GM19099 (cell line): Measurements from ENCODE around the gene PPP1R3D.

Experiments used
- POLR2A ChIP-seq: IDR thresholded peaks from 3 replicates; pipeline ENCODE4 v1.6.1; 2011; ENCODE audit warnings: low read depth; ENCODE audit not compliant: insufficient read length; ENCODE audit errors: extremely low read depth

PPP1R3D gene

GRCh38 chr20:59891581-59891980, 48.5 kb downstream of the PPP1R3D start:
- no peak for TF ChIP-seq POLR2A

- no peak for TF ChIP-seq POLR2A
Measured at GRCh38 chr20:59888050-59888449, 52.1 kb downstream of the PPP1R3D start.
